ENCODE data around the gene TENM3. TPM values are rescaled to one million over a fixed set of nuclear protein-coding genes. Genes with fewer than 3 reads are reported as not detected.

Gene TENM3
- total and polyA plus RNA-seq, 7 experiments from 2014 or later: not detected

GRCh38 chr4:182662551-182662950 lies 419.3 kb downstream of the TENM3 start:
- H3K36me3 ChIP-seq (ENCODE audit: control insufficient read depth in 2 of 3, insufficient read depth in 3 of 3, low read length in 3 of 3): no peaks in the 10 kb centered on the region
- ATAC-seq (no peak), DNase-seq (no peak)
- H3K4me1 ChIP-seq (ENCODE audit: control insufficient read depth in 2 of 2, insufficient read depth in 2 of 2, low read length in 2 of 2): no peaks in the 10 kb centered on the region
- CTCF ChIA-PET: no interaction called here
- intact Hi-C loops (cut with micrococcal nuclease): no loop called here
- H3K27me3 ChIP-seq (ENCODE audit: control insufficient read depth in 2 of 2, insufficient read depth in 2 of 2, low read length in 2 of 2): no peaks in the 10 kb centered on the region
- Mint-ChIP-seq H3K27me3 (peaks cover 0 to 11% (median 4%) of the 10 kb centered on the region in 5 donors), H3K27ac (no peak overlapping the region), H3K4me3 (no peak overlapping the region), H3K4me1 (no peaks in the 10 kb centered on the region), H3K9me3 (peaks cover 0 to 9% (median 1%) of the 10 kb centered on the region in 11 donors), H3K36me3 (no peaks in the 10 kb centered on the region)
- POLR2A ChIA-PET: no interaction called here
- no peak overlapping the region for H3K27ac ChIP-seq (ENCODE audit: low read depth, low read length)
- H3K9me3 ChIP-seq (ENCODE audit: control insufficient read depth in 2 of 3, low read length in 3 of 3): no peaks in the 10 kb centered on the region
- H3K4me3 ChIP-seq (ENCODE audit: low read length): no peak overlapping the region

GRCh38 chr4:182671231-182671630 lies 428.0 kb downstream of the TENM3 start:
- H3K27ac Mint-ChIP-seq: no peak overlapping the region
- DNase-seq (no peak), ATAC-seq (no peak)
- Histone ChIP-seq H3K27ac (ENCODE audit: low read depth, low read length) (no peak overlapping the region), H3K27me3 (ENCODE audit: control insufficient read depth in 2 of 2, insufficient read depth in 2 of 2, low read length in 2 of 2) (no peaks in the 10 kb centered on the region), H3K4me1 (ENCODE audit: control insufficient read depth in 2 of 2, insufficient read depth in 2 of 2, low read length in 2 of 2) (no peaks in the 10 kb centered on the region), H3K36me3 (ENCODE audit: control insufficient read depth in 2 of 3, insufficient read depth in 3 of 3, low read length in 3 of 3) (no peaks in the 10 kb centered on the region), H3K4me3 (ENCODE audit: low read length) (no peak overlapping the region), H3K9me3 (ENCODE audit: control insufficient read depth in 2 of 3, low read length in 3 of 3) (no peaks in the 10 kb centered on the region)
- POLR2A ChIA-PET: no interaction called here
- no peaks in the 10 kb centered on the region for H3K36me3 Mint-ChIP-seq
- intact Hi-C loops (cut with micrococcal nuclease): loop anchor here in 1 of 2 donors (10.0 kb wide), 1 partner anchor 254 kb away; no protein-coding TSS in a partner anchor
- peaks cover 0 to 8% (median 4%) of the 10 kb centered on the region in 5 donors for H3K27me3 Mint-ChIP-seq
- CTCF ChIA-PET: no interaction called here
- H3K9me3 Mint-ChIP-seq: peaks cover 0 to 1% (median 0%) of the 10 kb centered on the region in 11 donors
- no peaks in the 10 kb centered on the region for H3K4me1 Mint-ChIP-seq
- no peak overlapping the region for H3K4me3 Mint-ChIP-seq

DNA sequence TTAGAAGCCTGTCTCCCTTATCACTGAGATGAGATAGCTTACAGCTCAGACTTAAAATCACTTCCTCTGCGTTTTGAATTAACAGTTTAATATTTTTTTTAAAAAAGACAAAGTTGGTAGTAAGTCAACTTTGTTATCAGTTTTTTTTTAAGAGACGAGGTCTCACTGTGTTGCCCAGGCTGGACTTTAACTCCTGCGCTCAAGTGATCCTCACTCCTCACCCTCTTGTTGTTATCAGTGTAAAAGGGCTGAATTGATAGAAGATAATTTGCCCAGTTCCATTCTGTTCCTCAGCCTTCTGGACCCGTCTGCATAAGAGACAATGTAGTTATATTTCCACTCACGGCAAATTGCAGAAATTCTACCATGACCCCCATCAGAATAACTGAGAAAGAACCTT lies 428.5 kb downstream of the TENM3 start:
- DNase-seq (no peak), ATAC-seq (no peak)
- no peaks in the 10 kb centered on the region for H3K9me3 ChIP-seq (ENCODE audit: control insufficient read depth in 2 of 3, low read length in 3 of 3)
- ChIA-PET POLR2A (no interaction called here), CTCF (no interaction called here)
- no peak overlapping the region for H3K4me3 ChIP-seq (ENCODE audit: low read length)
- intact Hi-C loops (cut with micrococcal nuclease): loop anchor here in 1 of 2 donors (10.0 kb wide), 1 partner anchor 253 kb away; no protein-coding TSS in a partner anchor
- Mint-ChIP-seq H3K27ac (no peak overlapping the region), H3K27me3 (peaks cover 0 to 11% (median 4%) of the 10 kb centered on the region in 5 donors), H3K36me3 (no peaks in the 10 kb centered on the region), H3K4me3 (no peak overlapping the region), H3K9me3 (peaks cover 0 to 1% (median 0%) of the 10 kb centered on the region in 11 donors), H3K4me1 (no peaks in the 10 kb centered on the region)
- H3K36me3 ChIP-seq (ENCODE audit: control insufficient read depth in 2 of 3, insufficient read depth in 3 of 3, low read length in 3 of 3): no peaks in the 10 kb centered on the region
- H3K27ac ChIP-seq (ENCODE audit: low read depth, low read length): no peak overlapping the region
- no peaks in the 10 kb centered on the region for H3K27me3 ChIP-seq (ENCODE audit: control insufficient read depth in 2 of 2, insufficient read depth in 2 of 2, low read length in 2 of 2)
- H3K4me1 ChIP-seq (ENCODE audit: control insufficient read depth in 2 of 2, insufficient read depth in 2 of 2, low read length in 2 of 2): no peaks in the 10 kb centered on the region

GRCh38 chr4:182678590-182678989 lies 435.4 kb downstream of the TENM3 start:
- intact Hi-C loops (cut with micrococcal nuclease): loop anchor here in 1 of 2 donors (10.0 kb wide), 1 partner anchor 246 kb away; no protein-coding TSS in a partner anchor
- ATAC-seq (no peak), DNase-seq (no peak)
- H3K4me3 ChIP-seq (ENCODE audit: low read length): no peak overlapping the region
- no peaks in the 10 kb centered on the region for H3K4me1 ChIP-seq (ENCODE audit: control insufficient read depth in 2 of 2, insufficient read depth in 2 of 2, low read length in 2 of 2)
- Mint-ChIP-seq H3K27ac (no peak overlapping the region), H3K4me1 (no peaks in the 10 kb centered on the region), H3K4me3 (no peak overlapping the region), H3K36me3 (no peaks in the 10 kb centered on the region), H3K9me3 (no peaks in the 10 kb centered on the region), H3K27me3 (peaks cover 4 to 16% (median 11%) of the 10 kb centered on the region in 5 donors)
- ChIA-PET CTCF (no interaction called here), POLR2A (no interaction called here)
- H3K36me3 ChIP-seq (ENCODE audit: control insufficient read depth in 2 of 3, insufficient read depth in 3 of 3, low read length in 3 of 3): no peaks in the 10 kb centered on the region
- H3K9me3 ChIP-seq (ENCODE audit: control insufficient read depth in 2 of 3, low read length in 3 of 3): no peaks in the 10 kb centered on the region
- no peaks in the 10 kb centered on the region for H3K27me3 ChIP-seq (ENCODE audit: control insufficient read depth in 2 of 2, insufficient read depth in 2 of 2, low read length in 2 of 2)
- H3K27ac ChIP-seq (ENCODE audit: low read depth, low read length): no peak overlapping the region

- DNase-seq: no peak
- no peaks in the 10 kb centered on the region for H3K4me1 Mint-ChIP-seq
- Histone ChIP-seq H3K9me3 (ENCODE audit: control insufficient read depth in 2 of 3, low read length in 3 of 3) (no peaks in the 10 kb centered on the region), H3K36me3 (ENCODE audit: control insufficient read depth in 2 of 3, insufficient read depth in 3 of 3, low read length in 3 of 3) (no peaks in the 10 kb centered on the region), H3K27me3 (ENCODE audit: control insufficient read depth in 2 of 2, insufficient read depth in 2 of 2, low read length in 2 of 2) (no peaks in the 10 kb centered on the region), H3K4me1 (ENCODE audit: control insufficient read depth in 2 of 2, insufficient read depth in 2 of 2, low read length in 2 of 2) (no peaks in the 10 kb centered on the region), H3K4me3 (ENCODE audit: low read length) (no peak overlapping the region), H3K27ac (ENCODE audit: low read depth, low read length) (no peak overlapping the region)
- POLR2A ChIA-PET: no interaction called here
- H3K27ac Mint-ChIP-seq: no peak overlapping the region
- intact Hi-C loops (cut with micrococcal nuclease): loop anchor here in 1 of 2 donors (10.0 kb wide), 1 partner anchor 245 kb away; no protein-coding TSS in a partner anchor
- CTCF ChIA-PET: no interaction called here
- no peak overlapping the region for H3K4me3 Mint-ChIP-seq
- ATAC-seq: no peak
- H3K36me3 Mint-ChIP-seq: no peaks in the 10 kb centered on the region
- H3K27me3 Mint-ChIP-seq: peaks cover 8 to 21% (median 9%) of the 10 kb centered on the region in 5 donors
- no peaks in the 10 kb centered on the region for H3K9me3 Mint-ChIP-seq
Observed at GRCh38 chr4:182679533-182679932, 436.3 kb downstream of the TENM3 start.

DNA sequence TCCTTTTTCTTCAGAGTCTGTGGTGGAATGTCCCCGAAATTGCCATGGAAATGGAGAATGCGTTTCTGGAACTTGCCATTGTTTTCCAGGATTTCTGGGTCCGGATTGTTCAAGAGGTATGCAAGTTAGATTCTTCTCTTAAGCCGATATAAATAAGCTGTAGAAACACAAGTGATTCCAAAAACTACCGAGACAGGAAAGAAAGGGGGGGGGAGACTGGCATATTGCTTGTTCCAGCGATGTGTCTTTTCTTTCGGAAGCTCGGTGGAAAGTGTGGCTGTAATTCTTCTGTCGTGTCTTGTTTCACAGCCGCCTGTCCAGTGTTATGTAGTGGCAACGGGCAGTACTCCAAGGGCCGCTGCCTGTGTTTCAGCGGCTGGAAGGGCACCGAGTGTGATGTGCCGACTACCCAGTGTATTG lies 437.0 kb downstream of the TENM3 start:
- POLR2A ChIA-PET: no interaction called here
- Mint-ChIP-seq H3K4me1 (no peaks in the 10 kb centered on the region), H3K36me3 (no peaks in the 10 kb centered on the region), H3K9me3 (no peaks in the 10 kb centered on the region), H3K27ac (no peak overlapping the region), H3K27me3 (peaks cover 8 to 21% (median 9%) of the 10 kb centered on the region in 5 donors), H3K4me3 (no peak overlapping the region)
- Histone ChIP-seq H3K9me3 (ENCODE audit: control insufficient read depth in 2 of 3, low read length in 3 of 3) (no peaks in the 10 kb centered on the region), H3K4me3 (ENCODE audit: low read length) (no peak overlapping the region), H3K36me3 (ENCODE audit: control insufficient read depth in 2 of 3, insufficient read depth in 3 of 3, low read length in 3 of 3) (no peaks in the 10 kb centered on the region), H3K27me3 (ENCODE audit: control insufficient read depth in 2 of 2, insufficient read depth in 2 of 2, low read length in 2 of 2) (no peaks in the 10 kb centered on the region), H3K4me1 (ENCODE audit: control insufficient read depth in 2 of 2, insufficient read depth in 2 of 2, low read length in 2 of 2) (no peaks in the 10 kb centered on the region), H3K27ac (ENCODE audit: low read depth, low read length) (no peak overlapping the region)
- intact Hi-C loops (cut with micrococcal nuclease): no loop called here
- DNase-seq (no peak), ATAC-seq (no peak)
- CTCF ChIA-PET: no interaction called here

DNA sequence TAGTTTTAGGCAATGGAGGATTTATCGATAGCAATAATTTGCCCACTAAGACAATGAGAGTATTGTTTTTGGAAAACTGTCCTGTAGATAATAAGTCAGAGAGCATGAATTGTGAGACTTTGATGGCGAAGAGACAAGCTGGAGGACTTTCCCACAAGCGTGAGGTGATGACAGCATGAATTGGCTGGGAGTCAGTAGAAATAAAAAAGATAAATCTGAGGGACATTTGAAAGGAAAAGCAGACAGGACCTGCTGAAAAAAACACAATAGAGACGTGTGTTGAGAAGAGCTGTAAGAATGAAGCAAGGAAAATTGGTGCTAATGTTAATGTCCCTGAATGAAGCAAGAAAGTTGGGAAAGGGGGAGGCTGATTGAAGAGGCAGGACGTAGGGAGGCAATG lies 440.5 kb downstream of the TENM3 start:
- no peak for ATAC-seq
- Histone ChIP-seq H3K4me3 (ENCODE audit: low read length) (no peak overlapping the region), H3K4me1 (ENCODE audit: control insufficient read depth in 2 of 2, insufficient read depth in 2 of 2, low read length in 2 of 2) (no peaks in the 10 kb centered on the region), H3K27ac (ENCODE audit: low read depth, low read length) (no peak overlapping the region), H3K36me3 (ENCODE audit: control insufficient read depth in 2 of 3, insufficient read depth in 3 of 3, low read length in 3 of 3) (no peaks in the 10 kb centered on the region), H3K27me3 (ENCODE audit: control insufficient read depth in 2 of 2, insufficient read depth in 2 of 2, low read length in 2 of 2) (peaks cover 0 to 5% of the 10 kb centered on the region in 2 donors), H3K9me3 (ENCODE audit: control insufficient read depth in 2 of 3, low read length in 3 of 3) (no peaks in the 10 kb centered on the region)
- no peaks in the 10 kb centered on the region for H3K36me3 Mint-ChIP-seq
- ChIA-PET CTCF (no interaction called here), POLR2A (no interaction called here)
- intact Hi-C loops (cut with micrococcal nuclease): no loop called here
- H3K9me3 Mint-ChIP-seq: no peaks in the 10 kb centered on the region
- H3K27me3 Mint-ChIP-seq: peaks cover 8 to 15% (median 9%) of the 10 kb centered on the region in 5 donors
- no peak for DNase-seq
- no peak overlapping the region for H3K27ac Mint-ChIP-seq
- H3K4me3 Mint-ChIP-seq: no peak overlapping the region
- no peaks in the 10 kb centered on the region for H3K4me1 Mint-ChIP-seq
